B cell (primary cell): ENCODE measurements around the gene KRTAP5-1. TPM values are rescaled to one million over a fixed set of nuclear protein-coding genes. Genes with fewer than 3 reads are reported as not detected.

ENCODE experiments used
- ATAC-seq: fragments of 200-7000 bp; cut with Tn5 transposase; one replicate; pipeline ENCODE4 v1.10.0; 2021; ENCODE audit warnings: low read depth, mild to moderate bottlenecking, moderate number of reproducible peaks, moderate library complexity
- CTCF ChIA-PET: fragments of 350-600 bp; sonication (Branson Sonifier 250); formaldehyde crosslinking; loops from one replicate; lab custom pipeline; 2021; ENCODE audit warnings: antibody characterized with exemption, inconsistent platforms; lab: Charles Lee
- POLR2A ChIA-PET: fragments of 350-600 bp; sonication (Branson Sonifier 250); formaldehyde crosslinking; loops from one replicate; lab custom pipeline; 2021; ENCODE audit warnings: antibody characterized with exemption; lab: Charles Lee
- DNase-seq: peaks from one replicate; pipeline ENCODE4 v3.0.0; 2013
- H2AFZ ChIP-seq: 2 replicates; pipeline ENCODE4 v1.6.1; 2012; ENCODE audit warnings: mild to moderate bottlenecking, low read depth, low read length; ENCODE audit not compliant: insufficient read depth, poor library complexity, severe bottlenecking
- H3K27ac ChIP-seq, 2 donors: 1 replicate in 1 of 2; 2 replicates in 1 of 2; pipeline ENCODE4 v1.5.1; 2012 to 2013; ENCODE audit warnings: low read length in 2 of 2, mild to moderate bottlenecking in 2 of 2, moderate library complexity in 1 of 2
- H3K27me3 ChIP-seq, 4 experiments: fragments of 200-600 bp in 1 of 4; sonication (generic) in 1 of 4; replicated peaks in 1 of 4; 1 replicate in 2 of 4; 2 replicates in 2 of 4; pipeline versions ENCODE4 v1.6.1 to v1.7.0; 2013 to 2016; ENCODE audit warnings: low read length in 3 of 4, mild to moderate bottlenecking in 2 of 4, mixed read lengths in 1 of 4, moderate library complexity in 1 of 4; ENCODE audit not compliant: insufficient read depth in 4 of 4, control insufficient read depth in 3 of 4; ENCODE audit errors: control extremely low read depth in 1 of 4
- H3K36me3 ChIP-seq, 2 experiments: replicated peaks in 1 of 2; 1 replicate in 1 of 2; 2 replicates in 1 of 2; pipeline versions ENCODE4 v1.6.1 to v1.7.1; 2013; ENCODE audit warnings: low read length in 1 of 2; ENCODE audit not compliant: insufficient read depth in 2 of 2, control insufficient read depth in 1 of 2; ENCODE audit errors: control extremely low read depth in 1 of 2, extremely low read depth in 1 of 2
- H3K4me1 ChIP-seq, 2 donors: fragments of 200-600 bp in 1 of 2; sonication (generic) in 1 of 2; 1 replicate in 1 of 2; 2 replicates in 1 of 2; pipeline versions ENCODE4 v1.5.1 to v1.6.1; 2013 to 2017; ENCODE audit warnings: low read length in 2 of 2; ENCODE audit not compliant: control insufficient read depth in 2 of 2, insufficient read depth in 2 of 2
- H3K4me2 ChIP-seq: replicated peaks from 2 replicates; pipeline ENCODE3; 2012; ENCODE audit warnings: mild to moderate bottlenecking, low read depth, low read length; ENCODE audit not compliant: poor library complexity, severe bottlenecking
- H3K4me3 ChIP-seq, 5 experiments: fragments of 200-600 bp in 1 of 5; sonication (generic) in 1 of 5; 1 replicate in 3 of 5; 2 replicates in 2 of 5; pipeline versions ENCODE4 v1.5.1 to v1.7.0; 2011 to 2016; ENCODE audit warnings: low read length in 4 of 5, mild to moderate bottlenecking in 4 of 5, low read depth in 2 of 5, control low read depth in 1 of 5, moderate library complexity in 1 of 5; ENCODE audit not compliant: insufficient read depth in 1 of 5; ENCODE audit errors: control extremely low read depth in 1 of 5, extremely low read depth in 1 of 5
- H3K79me2 ChIP-seq: fragments of 200-600 bp; sonication (generic); one replicate; pipeline ENCODE4 v1.6.0; 2016; ENCODE audit warnings: low read length; ENCODE audit not compliant: control insufficient read depth, insufficient read depth
- H3K9ac ChIP-seq: fragments of 200-600 bp; sonication (generic); 2 replicates; pipeline ENCODE4 v1.6.1; 2017; ENCODE audit warnings: mild to moderate bottlenecking, low read length, moderate library complexity
- H3K9me3 ChIP-seq, 3 donors: one replicate each; pipeline versions ENCODE4 v1.6.1 to v1.7.1; 2013; ENCODE audit warnings: low read length in 2 of 3; ENCODE audit not compliant: control insufficient read depth in 2 of 3, insufficient read depth in 1 of 3; ENCODE audit errors: control extremely low read depth in 1 of 3
- H4K20me1 ChIP-seq: 2 replicates; pipeline ENCODE4 v1.6.0; 2012; ENCODE audit warnings: mild to moderate bottlenecking, low read length; ENCODE audit not compliant: insufficient read depth, control insufficient read depth, poor library complexity, severe bottlenecking
- H3K27ac Mint-ChIP-seq: one replicate; pipeline ENCODE4 v1.8.0; 2021; ENCODE audit warnings: mixed read lengths
- H3K27me3 Mint-ChIP-seq: one replicate; pipeline ENCODE4 v1.8.0; 2021; ENCODE audit warnings: mixed read lengths
- H3K4me1 Mint-ChIP-seq: one replicate; pipeline ENCODE4 v1.8.0; 2021; ENCODE audit warnings: mixed read lengths
- H3K4me3 Mint-ChIP-seq: one replicate; pipeline ENCODE4 v1.8.0; 2021; ENCODE audit warnings: mixed read lengths
- H3K9me3 Mint-ChIP-seq: one replicate; pipeline ENCODE4 v1.8.0; 2022; ENCODE audit warnings: mixed read lengths; ENCODE audit not compliant: insufficient read depth
- CTCF ChIP-seq: fragments of 200-600 bp; IDR thresholded peaks from one replicate; pipeline ENCODE4 v1.8.0; 2022; ENCODE audit warnings: antibody characterized with exemption, mild to moderate bottlenecking
- EZH2 ChIP-seq: IDR thresholded peaks from 2 replicates; pipeline ENCODE4 v1.6.1; 2012; ENCODE audit warnings: borderline replicate concordance, low read depth, mild to moderate bottlenecking, moderate library complexity, low read length; ENCODE audit not compliant: insufficient read depth, poor library complexity, severe bottlenecking
- WGBS: methylation state at CpG from one replicate; pipeline ENCODE4 v1.1.5; 2013; ENCODE audit warnings: missing lambda C conversion rate; ENCODE audit not compliant: insufficient coverage; 5-methylcytosine and 5-hydroxymethylcytosine counted together
- intact Hi-C: fragments of 100-400 bp; cut with micrococcal nuclease; formaldehyde crosslinking; loops from one replicate; pipeline ENCODE4 v1.10.0; 2022
- polyA plus RNA-seq: library from polyadenylated mRNA; depleted of rRNA; stranded (reverse); fragments of >200 nt; gene quantifications from 2 replicates; pipeline ENCODE4 v1.2.3, GENCODE V29; 2012
- total RNA-seq, 2 donors: library from RNA; stranded (reverse); fragments of 120-200 nt in 1 of 2; gene quantifications; 1 replicate in 1 of 2; 2 replicates in 1 of 2; pipeline versions ENCODE4 v1.2.3 to v1.2.4, GENCODE V29; 2013 to 2022

Gene KRTAP5-1
- total and polyA plus RNA-seq, 2 donors (not counting 1 experiment from before 2014, with no cell fraction given): not detected

GRCh38 chr11:1554981-1555712 lies 29.9 kb downstream of the KRTAP5-1 start:
- H3K79me2 ChIP-seq: no peaks in the 10 kb centered on the region
- TF ChIP-seq EZH2 (no peak), CTCF (no peak)
- no peaks in the 10 kb centered on the region for H4K20me1 ChIP-seq
- no peak overlapping the region for H3K4me3 Mint-ChIP-seq
- H3K36me3 ChIP-seq: no peaks in the 10 kb centered on the region
- no peak overlapping the region for H3K4me2 ChIP-seq
- ChIA-PET CTCF (interaction anchor here (1.1 to 1.9 kb wide), 3 partner anchors 8 to 19 kb away, joined by 3 to 7 read pairs (median 5); no protein-coding TSS in a partner anchor), POLR2A (no interaction called here)
- H3K27me3 Mint-ChIP-seq: peaks cover 30% of the 10 kb centered on the region
- intact Hi-C loops: no loop called here
- H3K9me3 ChIP-seq: peaks cover 0 to 3% (median 0%) of the 10 kb centered on the region in 3 donors
- ATAC-seq (no peak), DNase-seq (peak; percentile 40)
- H3K4me3 ChIP-seq: no peak overlapping the region
- 68% methylated on average over 12 of the region's 13 CpGs for WGBS
- H3K27ac Mint-ChIP-seq: no peak overlapping the region
- no peak overlapping the region for H2AFZ ChIP-seq
- H3K4me1 Mint-ChIP-seq: peaks cover 7% of the 10 kb centered on the region
- peaks cover 0 to 10% of the 10 kb centered on the region in 2 donors for H3K4me1 ChIP-seq
- H3K27me3 ChIP-seq: peaks cover 0 to 36% (median 8%) of the 10 kb centered on the region in 4 experiments
- no peak overlapping the region for H3K27ac ChIP-seq
- no peaks in the 10 kb centered on the region for H3K9me3 Mint-ChIP-seq
- H3K9ac ChIP-seq: no peak overlapping the region
